ENCODE data around the gene AMY2A. TPM values are rescaled to one million over a fixed set of nuclear protein-coding genes. Genes with fewer than 3 reads are reported as not detected.
"Not testable (repeated sequence)": the region's sequence is repeated elsewhere in the genome, so short reads cannot be mapped to it uniquely, and the experiment has no call there.

AMY2A gene
- total RNA-seq, 5 donors from 2014 or later (not counting 1 experiment from before 2014, with no cell fraction given) = 0.82 to 1.6 (median 0.98) TPM; not detected in 2

- H3K4me1 ChIP-seq (ENCODE audit: control insufficient read depth in 1 of 2, extremely low read depth in 1 of 2, insufficient read depth in 2 of 2, low read length in 2 of 2); H3K9me3 ChIP-seq; DNase-seq; H3K27ac Mint-ChIP-seq; H3K27ac ChIP-seq (ENCODE audit: low read length); H3K4me1 Mint-ChIP-seq; H3K4me3 Mint-ChIP-seq; POLR2A ChIA-PET; H3K9me3 Mint-ChIP-seq; H3K4me3 ChIP-seq (ENCODE audit: control insufficient read depth in 1 of 2, extremely low read depth in 1 of 2, low read length in 1 of 2); H3K27me3 ChIP-seq (replicated peaks in 1 of 2; ENCODE audit: control insufficient read depth in 2 of 2, extremely low read depth in 1 of 2, insufficient read depth in 2 of 2, low read length in 1 of 2); H3K36me3 ChIP-seq (ENCODE audit: control insufficient read depth in 2 of 2, extremely low read depth in 1 of 2, insufficient read depth in 1 of 2, low read length in 1 of 2); CTCF ChIA-PET; H3K36me3 Mint-ChIP-seq; H3K27me3 Mint-ChIP-seq: not testable (repeated sequence)
- ATAC-seq (replicated peaks in 1 of 4) = peak in 1 of 4 experiments; percentile 4
- no CpG with 5 or more reads among the region's 4 CpGs for WGBS (ENCODE audit: insufficient coverage)
These were observed 33.7 kb downstream of the AMY2A start for GRCh38 chr1:103650889-103651288.

- H3K27me3 Mint-ChIP-seq; H3K4me3 Mint-ChIP-seq; H3K27me3 ChIP-seq (replicated peaks in 1 of 2; ENCODE audit: control insufficient read depth in 2 of 2, extremely low read depth in 1 of 2, insufficient read depth in 2 of 2, low read length in 1 of 2); ATAC-seq (replicated peaks in 1 of 4); POLR2A ChIA-PET; DNase-seq; CTCF ChIA-PET; H3K4me3 ChIP-seq (ENCODE audit: control insufficient read depth in 1 of 2, extremely low read depth in 1 of 2, low read length in 1 of 2); H3K4me1 Mint-ChIP-seq; H3K27ac ChIP-seq (ENCODE audit: low read length); H3K36me3 Mint-ChIP-seq; H3K9me3 ChIP-seq; H3K4me1 ChIP-seq (ENCODE audit: control insufficient read depth in 1 of 2, extremely low read depth in 1 of 2, insufficient read depth in 2 of 2, low read length in 2 of 2); H3K27ac Mint-ChIP-seq; H3K9me3 Mint-ChIP-seq; H3K36me3 ChIP-seq (ENCODE audit: control insufficient read depth in 2 of 2, extremely low read depth in 1 of 2, insufficient read depth in 1 of 2, low read length in 1 of 2): not testable (repeated sequence)
- no CpG with 5 or more reads among the region's 6 CpGs for WGBS (ENCODE audit: insufficient coverage)
These were observed 36.9 kb downstream of the AMY2A start for GRCh38 chr1:103654133-103654532.

GRCh38 chr1:103655460-103655859 lies 38.2 kb downstream of the AMY2A start, which contains the start of gene AMY1A:
Gene AMY1A (plus strand): TSS chr1:103655760. CDS start chr1:103656331, 571 bp downstream.
- H3K9me3 ChIP-seq; H3K4me3 ChIP-seq (ENCODE audit: control insufficient read depth in 1 of 2, extremely low read depth in 1 of 2, low read length in 1 of 2); H3K4me1 Mint-ChIP-seq; H3K27ac ChIP-seq (ENCODE audit: low read length); ATAC-seq (replicated peaks in 1 of 4); H3K36me3 Mint-ChIP-seq; CTCF ChIA-PET; POLR2A ChIA-PET; H3K36me3 ChIP-seq (ENCODE audit: control insufficient read depth in 2 of 2, extremely low read depth in 1 of 2, insufficient read depth in 1 of 2, low read length in 1 of 2); DNase-seq; H3K4me3 Mint-ChIP-seq; H3K27me3 Mint-ChIP-seq; H3K27ac Mint-ChIP-seq; H3K27me3 ChIP-seq (replicated peaks in 1 of 2; ENCODE audit: control insufficient read depth in 2 of 2, extremely low read depth in 1 of 2, insufficient read depth in 2 of 2, low read length in 1 of 2); H3K9me3 Mint-ChIP-seq; H3K4me1 ChIP-seq (ENCODE audit: control insufficient read depth in 1 of 2, extremely low read depth in 1 of 2, insufficient read depth in 2 of 2, low read length in 2 of 2): not testable (repeated sequence)
- no CpG with 5 or more reads among the region's 5 CpGs for WGBS (ENCODE audit: insufficient coverage)

Other genes starting within 250 kb of the AMY2A start
- gene RNPC3, start 91.7 kb upstream of the AMY2A start, total RNA-seq = 10 to 100 TPM; 49.9 to 63.4 (median 54.5) TPM
- 10 to 100 TPM; 35.4 to 44.4 (median 42.2) TPM for gene AMY2B, start 45.8 kb upstream of the AMY2A start, total RNA-seq
- not detected for gene AMY1A, start 38.3 kb downstream of the AMY2A start, total RNA-seq
- not detected for gene AMY1B, start 78.8 kb downstream of the AMY2A start, total RNA-seq
- not detected for gene AMY1C, start 132.5 kb downstream of the AMY2A start, total RNA-seq

Data from T-cell (primary cell).